Measurements from ENCODE around the gene GBF1. TPM values are rescaled to one million over a fixed set of nuclear protein-coding genes. Genes with fewer than 3 reads are reported as not detected.

GBF1 gene
- total RNA-seq, 1 donor from 2014 or later = 40.3 TPM

DNA sequence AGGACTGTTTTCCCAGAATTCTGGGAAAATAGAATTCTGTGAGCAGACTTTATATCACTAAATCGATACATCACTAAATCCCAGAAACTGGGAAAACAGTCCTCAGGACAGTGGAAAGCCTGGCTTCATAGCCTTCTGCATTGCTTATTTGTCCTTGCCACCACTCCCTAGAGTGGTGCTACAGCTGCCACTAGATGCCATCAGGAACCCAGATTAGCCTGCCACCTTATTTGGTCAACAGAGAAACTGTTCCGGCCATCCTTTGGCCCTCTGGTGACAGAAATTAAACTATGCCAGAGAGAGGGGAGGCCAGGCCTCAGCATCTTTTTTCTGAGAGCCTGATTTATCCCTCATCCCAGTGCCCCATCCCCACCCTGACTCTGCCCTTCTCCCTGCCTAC, 130.5 kb downstream of the GBF1 start:
- DNase-seq (no peak), ATAC-seq (no peak)
- Histone ChIP-seq H3K27me3 (ENCODE audit: low read depth) (no peaks in the 10 kb centered on the region), H3K27ac (no peak overlapping the region), H3K4me3 (no peak overlapping the region), H3K9me3 (no peaks in the 10 kb centered on the region), H3K36me3 (peaks cover 99% of the 10 kb centered on the region), H3K4me1 (no peaks in the 10 kb centered on the region)
- TF ChIP-seq, protein P1, sequence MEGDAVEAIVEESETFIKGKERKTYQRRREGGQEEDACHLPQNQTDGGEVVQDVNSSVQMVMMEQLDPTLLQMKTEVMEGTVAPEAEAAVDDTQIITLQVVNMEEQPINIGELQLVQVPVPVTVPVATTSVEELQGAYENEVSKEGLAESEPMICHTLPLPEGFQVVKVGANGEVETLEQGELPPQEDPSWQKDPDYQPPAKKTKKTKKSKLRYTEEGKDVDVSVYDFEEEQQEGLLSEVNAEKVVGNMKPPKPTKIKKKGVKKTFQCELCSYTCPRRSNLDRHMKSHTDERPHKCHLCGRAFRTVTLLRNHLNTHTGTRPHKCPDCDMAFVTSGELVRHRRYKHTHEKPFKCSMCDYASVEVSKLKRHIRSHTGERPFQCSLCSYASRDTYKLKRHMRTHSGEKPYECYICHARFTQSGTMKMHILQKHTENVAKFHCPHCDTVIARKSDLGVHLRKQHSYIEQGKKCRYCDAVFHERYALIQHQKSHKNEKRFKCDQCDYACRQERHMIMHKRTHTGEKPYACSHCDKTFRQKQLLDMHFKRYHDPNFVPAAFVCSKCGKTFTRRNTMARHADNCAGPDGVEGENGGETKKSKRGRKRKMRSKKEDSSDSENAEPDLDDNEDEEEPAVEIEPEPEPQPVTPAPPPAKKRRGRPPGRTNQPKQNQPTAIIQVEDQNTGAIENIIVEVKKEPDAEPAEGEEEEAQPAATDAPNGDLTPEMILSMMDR (IDR thresholded peaks at IDR 0.05) = no peak
- intact Hi-C loops (cut with DNase I) = no loop called here

DNA sequence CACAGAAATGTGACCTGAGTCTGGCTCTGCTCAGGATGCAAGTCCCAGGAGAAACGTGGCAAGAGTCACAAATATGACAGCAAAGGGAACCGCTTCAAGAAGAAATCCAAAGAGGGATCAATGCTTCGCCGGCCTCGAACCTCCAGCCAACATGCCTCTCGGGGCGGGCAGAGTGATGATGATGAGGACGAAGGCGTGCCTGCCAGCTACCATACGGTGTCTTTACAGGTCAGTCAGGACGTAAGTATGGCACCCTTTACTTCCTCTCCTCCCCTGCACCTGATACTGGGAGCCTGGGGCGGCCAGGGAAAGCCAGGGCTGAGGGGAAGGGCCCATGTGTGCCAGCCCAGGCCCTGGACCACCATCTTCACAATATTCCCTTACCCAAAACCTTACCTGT, 131.6 kb downstream of the GBF1 start:
- no peak overlapping the region for H3K27ac ChIP-seq
- ATAC-seq = no peak
- no peaks in the 10 kb centered on the region for H3K27me3 ChIP-seq (ENCODE audit: low read depth)
- H3K36me3 ChIP-seq = peaks cover 99% of the 10 kb centered on the region
- H3K4me3 ChIP-seq = no peak overlapping the region
- H3K9me3 ChIP-seq = no peaks in the 10 kb centered on the region
- TF ChIP-seq, protein P1 (IDR thresholded peaks at IDR 0.05) = no peak
- intact Hi-C loops (cut with DNase I) = no loop called here
- no peak for DNase-seq
- no peaks in the 10 kb centered on the region for H3K4me1 ChIP-seq

DNA sequence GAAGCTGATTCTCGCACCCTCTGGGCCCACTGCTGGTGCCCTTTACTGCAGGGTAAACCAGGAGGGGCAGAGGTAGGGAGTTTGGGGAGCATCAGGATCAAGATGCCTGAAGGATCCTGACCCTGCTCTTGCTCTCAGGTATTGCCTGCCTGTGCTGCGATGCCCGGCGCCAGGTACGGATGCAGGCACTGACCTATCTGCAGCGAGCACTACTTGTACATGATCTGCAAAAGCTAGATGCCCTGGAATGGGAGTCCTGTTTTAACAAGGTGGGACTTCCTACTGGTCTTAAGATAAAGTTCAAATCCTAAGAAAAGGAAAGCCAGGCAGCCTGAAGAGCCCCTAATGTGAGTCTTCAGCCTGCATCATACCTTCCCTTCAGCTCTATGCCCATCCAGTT, 134.1 kb downstream of the GBF1 start:
- H3K9me3 ChIP-seq = no peaks in the 10 kb centered on the region
- no peak overlapping the region for H3K27ac ChIP-seq
- H3K4me3 ChIP-seq = no peak overlapping the region
- H3K36me3 ChIP-seq = peaks cover 90% of the 10 kb centered on the region
- ATAC-seq (no peak), DNase-seq (no peak)
- H3K27me3 ChIP-seq (ENCODE audit: low read depth) = no peaks in the 10 kb centered on the region
- no peaks in the 10 kb centered on the region for H3K4me1 ChIP-seq
- TF ChIP-seq, protein P1 (IDR thresholded peaks at IDR 0.05) = no peak
- intact Hi-C loops (cut with DNase I) = no loop called here

DNA sequence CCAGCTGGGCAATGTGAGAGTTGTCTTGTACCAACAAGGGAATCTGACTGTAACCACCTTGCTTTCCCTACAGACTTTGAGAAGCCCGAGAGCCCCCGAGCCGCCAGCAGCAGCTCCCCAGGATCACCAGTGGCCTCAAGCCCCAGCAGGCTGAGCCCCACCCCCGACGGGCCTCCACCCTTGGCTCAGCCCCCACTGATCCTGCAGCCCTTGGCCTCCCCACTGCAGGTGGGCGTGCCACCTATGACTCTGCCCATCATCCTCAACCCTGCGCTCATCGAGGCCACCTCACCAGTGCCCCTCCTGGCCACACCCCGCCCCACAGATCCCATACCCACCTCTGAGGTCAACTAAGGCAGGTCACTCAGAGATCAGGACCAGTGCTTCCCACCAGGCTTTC, 136.7 kb downstream of the GBF1 start:
- H3K9me3 ChIP-seq = no peaks in the 10 kb centered on the region
- H3K27ac ChIP-seq = no peak overlapping the region
- TF ChIP-seq, protein P1 (IDR thresholded peaks at IDR 0.05) = no peak
- H3K4me3 ChIP-seq = no peak overlapping the region
- H3K27me3 ChIP-seq (ENCODE audit: low read depth) = no peaks in the 10 kb centered on the region
- ATAC-seq (no peak), DNase-seq (no peak)
- peaks cover 64% of the 10 kb centered on the region for H3K36me3 ChIP-seq
- peaks cover 15% of the 10 kb centered on the region for H3K4me1 ChIP-seq
- intact Hi-C loops (cut with DNase I) = no loop called here

DNA sequence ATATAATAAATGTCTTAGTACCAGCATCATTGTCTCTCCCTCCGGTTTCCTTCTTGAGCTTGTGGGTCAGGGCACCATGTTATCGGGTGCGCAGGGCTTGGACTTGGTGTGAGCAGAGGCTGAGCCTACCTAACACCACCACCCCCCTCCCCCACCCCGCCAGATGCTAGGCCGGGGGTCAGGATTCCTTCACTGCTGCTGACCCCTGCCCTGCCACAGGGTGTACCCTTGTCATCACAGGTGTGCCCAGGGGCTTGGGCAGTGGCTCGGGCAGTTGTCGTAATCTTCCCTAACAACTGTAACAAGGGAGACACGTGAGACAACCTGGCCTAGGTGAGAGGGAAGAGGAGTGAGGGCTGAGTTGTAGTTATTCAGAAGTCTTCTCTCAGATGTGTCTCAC, 137.5 kb downstream of the GBF1 start:
- peaks cover 55% of the 10 kb centered on the region for H3K36me3 ChIP-seq
- DNase-seq = no peak
- no peak overlapping the region for H3K4me3 ChIP-seq
- TF ChIP-seq, protein P1 (IDR thresholded peaks at IDR 0.05) = no peak
- no peaks in the 10 kb centered on the region for H3K27me3 ChIP-seq (ENCODE audit: low read depth)
- no peak for ATAC-seq
- intact Hi-C loops (cut with DNase I) = no loop called here
- H3K9me3 ChIP-seq = no peaks in the 10 kb centered on the region
- no peak overlapping the region for H3K27ac ChIP-seq
- H3K4me1 ChIP-seq = peaks cover 15% of the 10 kb centered on the region

DNA sequence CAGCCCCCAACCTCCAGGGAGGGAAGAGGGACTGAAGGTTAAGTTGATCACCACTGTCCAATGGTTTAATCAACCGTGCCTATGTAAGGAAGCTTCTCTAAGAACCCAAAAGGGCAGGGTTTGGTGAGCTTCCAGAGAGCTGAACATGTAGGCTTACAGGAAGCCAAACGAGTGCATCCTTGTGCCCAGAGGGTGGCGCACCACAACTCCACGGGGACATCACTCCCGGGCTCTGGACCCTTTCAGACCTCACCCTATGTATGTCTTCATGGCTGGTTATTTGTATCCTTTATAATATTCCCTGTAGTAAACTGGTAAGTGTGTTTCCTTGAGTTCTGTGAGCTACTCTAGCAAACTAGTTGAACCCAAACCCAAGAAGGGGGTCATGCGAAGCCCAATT, 138.7 kb downstream of the GBF1 start:
- ATAC-seq (no peak), DNase-seq (no peak)
- Histone ChIP-seq H3K27me3 (ENCODE audit: low read depth) (no peaks in the 10 kb centered on the region), H3K36me3 (peaks cover 43% of the 10 kb centered on the region), H3K27ac (no peak overlapping the region), H3K4me3 (no peak overlapping the region), H3K4me1 (peaks cover 15% of the 10 kb centered on the region), H3K9me3 (no peaks in the 10 kb centered on the region)
- intact Hi-C loops (cut with DNase I) = no loop called here
- TF ChIP-seq, protein P1 (IDR thresholded peaks at IDR 0.05) = no peak
